ENCODE data around the gene NDST1. TPM values are rescaled to one million over a fixed set of nuclear protein-coding genes. Genes with fewer than 3 reads are reported as not detected.

NDST1 gene
- polyA plus RNA-seq, 1 donor = 46.9 TPM

GRCh38 chr5:150570333-150570732 is 62.4 kb downstream of the NDST1 start:
- no peak for DNase-seq (ENCODE audit: low read depth)

GRCh38 chr5:150571836-150572235 is 63.9 kb downstream of the NDST1 start:
- DNase-seq (ENCODE audit: low read depth) = no peak

GRCh38 chr5:150573216-150573615 is 65.3 kb downstream of the NDST1 start:
- no peak for DNase-seq (ENCODE audit: low read depth)

GRCh38 chr5:150573867-150574817 is 66.2 kb downstream of the NDST1 start:
- no peak for DNase-seq (ENCODE audit: low read depth)

GRCh38 chr5:150574818-150575547 is 67.1 kb downstream of the NDST1 start:
- no peak for DNase-seq (ENCODE audit: low read depth)

GRCh38 chr5:150575745-150576448 is 68.0 kb downstream of the NDST1 start:
- no peak for DNase-seq (ENCODE audit: low read depth)

GRCh38 chr5:150576449-150576949 is 68.6 kb downstream of the NDST1 start:
- no peak for DNase-seq (ENCODE audit: low read depth)

- no peak for DNase-seq (ENCODE audit: low read depth)
Observed at GRCh38 chr5:150577378-150578139, 69.6 kb downstream of the NDST1 start.

- no peak for DNase-seq (ENCODE audit: low read depth)
Observed at GRCh38 chr5:150578781-150579461, 71.0 kb downstream of the NDST1 start.

GRCh38 chr5:150579462-150580400 is 71.8 kb downstream of the NDST1 start:
- DNase-seq (ENCODE audit: low read depth) = no peak

GRCh38 chr5:150580917-150581316 is 73.0 kb downstream of the NDST1 start:
- no peak for DNase-seq (ENCODE audit: low read depth)

GRCh38 chr5:150582241-150583109 is 74.5 kb downstream of the NDST1 start:
- no peak for DNase-seq (ENCODE audit: low read depth)

GRCh38 chr5:150583541-150584225 is 75.8 kb downstream of the NDST1 start:
- no peak for DNase-seq (ENCODE audit: low read depth)

- no peak for DNase-seq (ENCODE audit: low read depth)
Observed at GRCh38 chr5:150584556-150585335, 76.8 kb downstream of the NDST1 start.

GRCh38 chr5:150585781-150586341 is 77.9 kb downstream of the NDST1 start:
- no peak for DNase-seq (ENCODE audit: low read depth)

GRCh38 chr5:150587016-150587415 is 79.1 kb downstream of the NDST1 start:
- no peak for DNase-seq (ENCODE audit: low read depth)

Data from forelimb muscle (tissue), 1 donor.